ENCODE measurements around the gene FANCL. TPM values are rescaled to one million over a fixed set of nuclear protein-coding genes. Genes with fewer than 3 reads are reported as not detected.

Gene FANCL
- total and polyA plus RNA-seq, 11 donors, result 6.3 to 17.5 (median 9.8) TPM

GRCh38 chr2:58204195-58204959, 36.7 kb downstream of the FANCL start:
- Histone ChIP-seq H3K27me3 (no peaks in the 10 kb centered on the region), H3K27ac (no peak overlapping the region), H3K36me3 (peaks cover 0 to 15% (median 6%) of the 10 kb centered on the region in 9 donors), H3K4me3 (no peak overlapping the region), H3K4me1 (no peaks in the 10 kb centered on the region), H3K9me3 (no peaks in the 10 kb centered on the region)
- DNase-seq (no peak), ATAC-seq (no peak)
- TF ChIP-seq POLR2A (IDR thresholded peaks at IDR 0.05), result no peak
- TF ChIP-seq, protein P1, sequence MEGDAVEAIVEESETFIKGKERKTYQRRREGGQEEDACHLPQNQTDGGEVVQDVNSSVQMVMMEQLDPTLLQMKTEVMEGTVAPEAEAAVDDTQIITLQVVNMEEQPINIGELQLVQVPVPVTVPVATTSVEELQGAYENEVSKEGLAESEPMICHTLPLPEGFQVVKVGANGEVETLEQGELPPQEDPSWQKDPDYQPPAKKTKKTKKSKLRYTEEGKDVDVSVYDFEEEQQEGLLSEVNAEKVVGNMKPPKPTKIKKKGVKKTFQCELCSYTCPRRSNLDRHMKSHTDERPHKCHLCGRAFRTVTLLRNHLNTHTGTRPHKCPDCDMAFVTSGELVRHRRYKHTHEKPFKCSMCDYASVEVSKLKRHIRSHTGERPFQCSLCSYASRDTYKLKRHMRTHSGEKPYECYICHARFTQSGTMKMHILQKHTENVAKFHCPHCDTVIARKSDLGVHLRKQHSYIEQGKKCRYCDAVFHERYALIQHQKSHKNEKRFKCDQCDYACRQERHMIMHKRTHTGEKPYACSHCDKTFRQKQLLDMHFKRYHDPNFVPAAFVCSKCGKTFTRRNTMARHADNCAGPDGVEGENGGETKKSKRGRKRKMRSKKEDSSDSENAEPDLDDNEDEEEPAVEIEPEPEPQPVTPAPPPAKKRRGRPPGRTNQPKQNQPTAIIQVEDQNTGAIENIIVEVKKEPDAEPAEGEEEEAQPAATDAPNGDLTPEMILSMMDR (IDR thresholded peaks at IDR 0.05), result no peak
- 89 to 93% (median 91%) methylated on average over 6 of the region's 6 CpGs for WGBS, 4 donors
- intact Hi-C loops (cut with DNase I), result no loop called here

- no peaks in the 10 kb centered on the region for H3K27me3 ChIP-seq
- H3K27ac ChIP-seq, result no peak overlapping the region
- TF ChIP-seq POLR2A (IDR thresholded peaks at IDR 0.05), result no peak
- TF ChIP-seq, protein P1 (IDR thresholded peaks at IDR 0.05), result no peak
- DNase-seq (no peak), ATAC-seq (no peak)
- no peaks in the 10 kb centered on the region for H3K9me3 ChIP-seq
- peaks cover 0 to 20% (median 6%) of the 10 kb centered on the region in 9 donors for H3K36me3 ChIP-seq
- no peak overlapping the region for H3K4me3 ChIP-seq
- intact Hi-C loops (cut with DNase I), result no loop called here
- no peaks in the 10 kb centered on the region for H3K4me1 ChIP-seq
These were observed 38.1 kb downstream of the FANCL start for GRCh38 chr2:58203018-58203417.

GRCh38 chr2:58202404-58202803, 38.7 kb downstream of the FANCL start:
- ATAC-seq, result no peak
- intact Hi-C loops (cut with DNase I), result no loop called here

DNA sequence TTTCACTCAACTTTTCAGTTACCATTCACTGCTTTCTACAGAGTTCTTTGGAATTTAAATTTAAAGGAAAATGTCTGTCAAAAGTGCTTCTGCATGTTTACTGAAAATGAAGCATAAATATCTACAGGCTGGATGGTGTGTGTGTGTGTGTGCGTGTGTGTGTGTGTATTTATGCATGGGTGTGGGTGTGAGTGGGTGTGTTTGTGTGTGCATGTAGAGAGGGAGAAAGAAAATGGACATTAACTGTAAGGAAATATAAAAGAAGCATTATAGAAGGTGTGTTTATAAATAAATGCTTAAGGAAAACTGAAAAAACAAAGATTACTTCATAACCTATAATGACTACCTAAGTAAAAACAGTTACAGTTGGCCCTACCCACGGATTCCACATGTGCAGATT, 43.2 kb downstream of the FANCL start:
- no peak for ATAC-seq
- Histone ChIP-seq H3K27ac (no peak overlapping the region), H3K4me3 (no peak overlapping the region), H3K4me1 (no peaks in the 10 kb centered on the region), H3K27me3 (no peaks in the 10 kb centered on the region), H3K36me3 (peaks cover 0 to 18% (median 0%) of the 10 kb centered on the region in 9 donors), H3K9me3 (no peaks in the 10 kb centered on the region)
- intact Hi-C loops (cut with DNase I), result no loop called here
- no peak for DNase-seq
- WGBS, 4 donors, result 96 to 100% (median 97%) methylated on average over 2 of the region's 2 CpGs
- TF ChIP-seq, protein P1 (IDR thresholded peaks at IDR 0.05), result no peak
- TF ChIP-seq POLR2A (IDR thresholded peaks at IDR 0.05), result no peak

More at GRCh38 chr2:58202404-58202803, 38.7 kb downstream of the FANCL start:
- 85 to 97% (median 92%) methylated on average over 1 of the region's 1 CpG for WGBS, 4 donors
- H3K9me3 ChIP-seq, result no peaks in the 10 kb centered on the region
- no peak for DNase-seq
- H3K27ac ChIP-seq, result no peak overlapping the region
- H3K4me1 ChIP-seq, result no peaks in the 10 kb centered on the region
- no peaks in the 10 kb centered on the region for H3K27me3 ChIP-seq
- H3K36me3 ChIP-seq, result peaks cover 0 to 25% (median 6%) of the 10 kb centered on the region in 9 donors
- no peak for TF ChIP-seq POLR2A (IDR thresholded peaks at IDR 0.05)
- TF ChIP-seq, protein P1 (IDR thresholded peaks at IDR 0.05), result no peak
- H3K4me3 ChIP-seq, result no peak overlapping the region

All from heart left ventricle (tissue), 16 donors.